Measurements from ENCODE around the gene PTPRT. TPM values are rescaled to one million over a fixed set of nuclear protein-coding genes. Genes with fewer than 3 reads are reported as not detected.
"Not testable (repeated sequence)": the region's sequence is repeated elsewhere in the genome, so short reads cannot be mapped to it uniquely, and the experiment has no call there.

PTPRT gene
- total RNA-seq, 1 donor from 2014 or later = not detected

GRCh38 chr20:42294976-42295375 lies 894.7 kb downstream of the PTPRT start:
- DNase-seq (ENCODE audit: low read depth) = no peak

GRCh38 chr20:42281801-42282200 lies 907.9 kb downstream of the PTPRT start:
- DNase-seq (ENCODE audit: low read depth) = no peak

GRCh38 chr20:42276718-42277602 lies 912.7 kb downstream of the PTPRT start:
- no peak for DNase-seq (ENCODE audit: low read depth)

GRCh38 chr20:42274986-42275385 lies 914.7 kb downstream of the PTPRT start:
- DNase-seq (ENCODE audit: low read depth) = no peak

- no peak for DNase-seq (ENCODE audit: low read depth)
These were observed 917.2 kb downstream of the PTPRT start for GRCh38 chr20:42272516-42272915.

GRCh38 chr20:42270539-42270938 lies 919.2 kb downstream of the PTPRT start:
- DNase-seq (ENCODE audit: low read depth) = no peak

GRCh38 chr20:42267793-42268384 lies 921.8 kb downstream of the PTPRT start:
- DNase-seq (ENCODE audit: low read depth) = no peak

- no peak for DNase-seq (ENCODE audit: low read depth)
These were observed 927.9 kb downstream of the PTPRT start for GRCh38 chr20:42261766-42262270.

GRCh38 chr20:42260184-42260583 lies 929.5 kb downstream of the PTPRT start:
- no peak for DNase-seq (ENCODE audit: low read depth)

GRCh38 chr20:42259389-42259788 lies 930.3 kb downstream of the PTPRT start:
- DNase-seq (ENCODE audit: low read depth) = no peak

GRCh38 chr20:42258564-42259302 lies 931.0 kb downstream of the PTPRT start:
- no peak for DNase-seq (ENCODE audit: low read depth)

GRCh38 chr20:42255821-42256220 lies 933.9 kb downstream of the PTPRT start:
- no peak for DNase-seq (ENCODE audit: low read depth)

GRCh38 chr20:42254673-42255072 lies 935.0 kb downstream of the PTPRT start:
- DNase-seq (ENCODE audit: low read depth) = no peak

GRCh38 chr20:42252116-42252515 lies 937.6 kb downstream of the PTPRT start:
- no peak for DNase-seq (ENCODE audit: low read depth)

- DNase-seq (ENCODE audit: low read depth) = no peak
These were observed 970.9 kb downstream of the PTPRT start for GRCh38 chr20:42218621-42219374.

- DNase-seq (ENCODE audit: low read depth) = no peak
These were observed 975.6 kb downstream of the PTPRT start for GRCh38 chr20:42214074-42214473.

- no peak for DNase-seq (ENCODE audit: low read depth)
These were observed 977.3 kb downstream of the PTPRT start for GRCh38 chr20:42212391-42212790.

- not testable (repeated sequence) for DNase-seq (ENCODE audit: low read depth)
These were observed 983.1 kb downstream of the PTPRT start for GRCh38 chr20:42206557-42206956.

GRCh38 chr20:42204109-42204660 lies 985.5 kb downstream of the PTPRT start:
- DNase-seq (ENCODE audit: low read depth) = no peak

GRCh38 chr20:42197599-42197998 lies 992.1 kb downstream of the PTPRT start:
- DNase-seq (ENCODE audit: low read depth) = no peak

GRCh38 chr20:42193119-42193518 lies 996.6 kb downstream of the PTPRT start:
- no peak for DNase-seq (ENCODE audit: low read depth)
